Uterus (tissue), 4 donors: ENCODE results near the gene KISS1R. TPM values are rescaled to one million over a fixed set of nuclear protein-coding genes. Genes with fewer than 3 reads are reported as not detected.

Experiments used
- DNase-seq, 2 donors: peaks; one replicate each; pipeline ENCODE4 v3.0.0-alpha.2; 2019 to 2020
- H3K27ac ChIP-seq, 2 donors: fragments of 200-600 bp; sonication (generic); 1 replicate in 1 of 2; 2 replicates in 1 of 2; pipeline ENCODE4 v1.5.1; 2016 to 2018
- H3K27me3 ChIP-seq, 2 donors: fragments of 200-600 bp; sonication (generic); one replicate each; pipeline ENCODE4 v1.5.1; 2018 to 2019; ENCODE audit warnings: control low read depth in 1 of 2
- H3K36me3 ChIP-seq, 2 donors: fragments of 200-600 bp; sonication (generic); one replicate each; pipeline ENCODE4 v1.5.1; 2019; ENCODE audit warnings: control low read depth in 1 of 2
- H3K4me1 ChIP-seq, 2 donors: fragments of 200-600 bp; sonication (generic); one replicate each; pipeline ENCODE4 v1.5.1; 2018 to 2019; ENCODE audit warnings: control low read depth in 1 of 2
- H3K4me3 ChIP-seq, 2 donors: fragments of 200-600 bp; sonication (generic); 1 replicate in 1 of 2; 2 replicates in 1 of 2; pipeline ENCODE4 v1.5.1; 2018 to 2019; ENCODE audit warnings: mild to moderate bottlenecking in 1 of 2
- H3K9me3 ChIP-seq, 2 donors: fragments of 200-600 bp; sonication (generic); one replicate each; pipeline ENCODE4 v1.5.1; 2019; ENCODE audit warnings: control low read depth in 1 of 2
- POLR2A ChIP-seq, 2 donors: fragments of 450-650 bp; IDR thresholded peaks; one replicate each; pipeline ENCODE4 v1.6.1; 2016; ENCODE audit warnings: antibody characterized with exemption in 2 of 2, mild to moderate bottlenecking in 1 of 2, moderate library complexity in 1 of 2
- intact Hi-C: fragments of 100-400 bp; cut with DNase I; formaldehyde crosslinking; loops from one replicate; pipeline ENCODE4 v1.15.1; 2023; ENCODE audit warnings: low total_unique reads
- total RNA-seq, 4 donors: library from RNA; depleted of rRNA in 3 of 4; stranded (reverse); fragments of >200 nt in 3 of 4; gene quantifications; one replicate each; pipeline versions ENCODE4 v1.1.0 to v1.2.4, GENCODE V29; 2014 to 2023
- TF ChIP-seq, protein P1 (sequence below), 4 experiments: fragments of 200-600 bp in 2 of 4; fragments of 450-650 bp in 2 of 4; sonication (generic) in 2 of 4; IDR thresholded peaks; one replicate each; pipeline ENCODE4 v1.5.1; 2016 to 2019; ENCODE audit warnings: antibody characterized with exemption in 4 of 4, mild to moderate bottlenecking in 2 of 4, moderate library complexity in 1 of 4
- donor health status: DM: yes; HTN: yes; CAD: no.

Gene KISS1R
- total RNA-seq, 4 donors from 2014 or later: 0.14 TPM; not detected in 3

DNA sequence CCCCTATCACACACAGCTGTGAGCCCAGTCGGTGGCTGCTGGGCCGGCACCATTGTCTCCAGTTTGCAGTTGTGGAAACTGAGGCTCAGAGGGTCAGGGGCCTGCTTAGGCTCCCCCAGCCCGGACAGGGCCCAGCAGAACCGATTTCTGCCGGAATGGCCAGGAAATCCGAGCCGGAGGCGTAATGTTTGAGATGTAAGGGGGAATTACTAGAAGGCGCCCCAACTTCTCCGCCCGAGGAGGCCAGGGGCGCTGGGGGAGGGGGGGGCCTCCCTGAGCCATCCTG is 962 bp downstream of the KISS1R start:
- H3K27me3 ChIP-seq: peaks cover 16 to 36% of the 10 kb centered on the region in 2 donors
- DNase-seq: no peak
- H3K36me3 ChIP-seq: no peaks in the 10 kb centered on the region
- no peaks in the 10 kb centered on the region for H3K9me3 ChIP-seq
- peaks cover 0 to 38% of the 10 kb centered on the region in 2 donors for H3K4me1 ChIP-seq
- H3K27ac ChIP-seq: no peak overlapping the region
- no peak overlapping the region for H3K4me3 ChIP-seq
- intact Hi-C loops: loop anchor here (5.0 kb wide), 1 partner anchor 51 kb away; no protein-coding TSS in a partner anchor
- no peak for TF ChIP-seq POLR2A (IDR thresholded peaks at IDR 0.05)
- TF ChIP-seq, protein P1, sequence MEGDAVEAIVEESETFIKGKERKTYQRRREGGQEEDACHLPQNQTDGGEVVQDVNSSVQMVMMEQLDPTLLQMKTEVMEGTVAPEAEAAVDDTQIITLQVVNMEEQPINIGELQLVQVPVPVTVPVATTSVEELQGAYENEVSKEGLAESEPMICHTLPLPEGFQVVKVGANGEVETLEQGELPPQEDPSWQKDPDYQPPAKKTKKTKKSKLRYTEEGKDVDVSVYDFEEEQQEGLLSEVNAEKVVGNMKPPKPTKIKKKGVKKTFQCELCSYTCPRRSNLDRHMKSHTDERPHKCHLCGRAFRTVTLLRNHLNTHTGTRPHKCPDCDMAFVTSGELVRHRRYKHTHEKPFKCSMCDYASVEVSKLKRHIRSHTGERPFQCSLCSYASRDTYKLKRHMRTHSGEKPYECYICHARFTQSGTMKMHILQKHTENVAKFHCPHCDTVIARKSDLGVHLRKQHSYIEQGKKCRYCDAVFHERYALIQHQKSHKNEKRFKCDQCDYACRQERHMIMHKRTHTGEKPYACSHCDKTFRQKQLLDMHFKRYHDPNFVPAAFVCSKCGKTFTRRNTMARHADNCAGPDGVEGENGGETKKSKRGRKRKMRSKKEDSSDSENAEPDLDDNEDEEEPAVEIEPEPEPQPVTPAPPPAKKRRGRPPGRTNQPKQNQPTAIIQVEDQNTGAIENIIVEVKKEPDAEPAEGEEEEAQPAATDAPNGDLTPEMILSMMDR (IDR thresholded peaks at IDR 0.05): no peak

DNA sequence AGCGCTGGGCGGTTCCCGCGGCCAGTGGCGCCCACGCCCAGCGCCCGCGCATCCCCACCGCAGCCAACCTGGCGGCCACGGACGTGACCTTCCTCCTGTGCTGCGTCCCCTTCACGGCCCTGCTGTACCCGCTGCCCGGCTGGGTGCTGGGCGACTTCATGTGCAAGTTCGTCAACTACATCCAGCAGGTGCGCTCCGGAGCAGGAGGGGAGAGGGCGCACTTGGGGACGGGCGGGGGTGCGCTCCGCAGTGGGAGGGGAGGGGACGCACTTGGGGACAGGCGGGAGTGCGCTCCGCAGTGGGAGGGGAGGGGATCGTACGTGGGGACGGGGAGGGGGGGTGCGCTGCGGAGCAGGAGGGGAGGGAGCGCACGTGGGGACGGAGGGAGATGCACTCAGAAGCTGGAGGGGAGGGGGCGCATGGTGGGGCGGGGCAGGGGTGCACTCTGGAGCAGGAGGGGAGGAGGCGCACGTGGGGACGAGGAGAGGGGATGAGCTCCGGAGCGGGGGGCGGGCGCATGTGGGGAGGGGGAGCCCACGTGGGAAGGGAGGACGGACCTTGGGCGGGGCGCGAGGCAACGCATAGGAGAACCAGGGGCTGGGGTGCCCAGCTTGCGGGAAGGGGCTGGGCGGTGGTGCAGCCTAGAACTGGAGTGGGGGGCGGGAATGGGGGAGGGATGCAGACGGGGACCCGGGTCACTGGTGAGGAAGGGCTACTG is 1.5 kb downstream of the KISS1R start:
- no peak overlapping the region for H3K4me3 ChIP-seq
- intact Hi-C loops: loop anchor here (5.0 kb wide), 1 partner anchor 51 kb away; no protein-coding TSS in a partner anchor

DNA sequence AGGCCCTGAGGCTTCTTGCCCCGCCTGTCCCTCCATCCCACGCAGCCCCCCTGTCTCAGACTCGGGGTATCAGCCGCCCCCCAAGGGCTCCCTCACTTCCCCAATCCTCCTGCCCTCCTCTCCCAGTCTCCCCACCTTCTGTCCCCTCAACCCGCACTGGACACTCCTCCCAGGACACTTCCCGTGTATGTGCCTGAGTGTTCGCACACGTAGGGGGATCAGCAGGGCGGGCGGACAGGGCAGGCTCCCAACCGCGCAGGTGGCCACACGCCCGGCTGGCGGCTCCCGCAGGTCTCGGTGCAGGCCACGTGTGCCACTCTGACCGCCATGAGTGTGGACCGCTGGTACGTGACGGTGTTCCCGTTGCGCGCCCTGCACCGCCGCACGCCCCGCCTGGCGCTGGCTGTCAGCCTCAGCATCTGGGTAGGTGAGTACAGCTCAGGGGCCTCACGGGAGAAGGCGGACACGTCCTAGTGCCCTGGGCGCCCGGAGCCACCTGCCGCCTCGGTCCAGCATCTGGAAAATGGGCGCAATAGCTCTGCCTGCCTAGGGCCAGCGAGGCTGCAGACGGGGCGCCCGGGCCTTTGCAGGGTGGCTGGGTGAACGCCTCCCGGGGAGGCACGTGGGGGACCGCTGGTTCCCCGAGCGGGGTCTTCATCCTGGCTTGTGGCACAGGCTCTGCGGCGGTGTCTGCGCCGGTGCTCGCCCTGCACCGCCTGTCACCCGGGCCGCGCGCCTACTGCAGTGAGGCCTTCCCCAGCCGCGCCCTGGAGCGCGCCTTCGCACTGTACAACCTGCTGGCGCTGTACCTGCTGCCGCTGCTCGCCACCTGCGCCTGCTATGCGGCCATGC is 2.3 kb downstream of the KISS1R start:
- no peak overlapping the region for H3K27ac ChIP-seq
- no peaks in the 10 kb centered on the region for H3K9me3 ChIP-seq
- TF ChIP-seq, protein P1 (IDR thresholded peaks at IDR 0.05): no peak
- no peak for TF ChIP-seq POLR2A (IDR thresholded peaks at IDR 0.05)
- no peak for DNase-seq
- peaks cover 16 to 36% of the 10 kb centered on the region in 2 donors for H3K27me3 ChIP-seq
- intact Hi-C loops: loop anchor here (5.0 to 10.0 kb wide), 3 partner anchors 52 to 185 kb away; partner anchors contain the start of gene GPX4
- no peaks in the 10 kb centered on the region for H3K36me3 ChIP-seq
- peaks cover 0 to 35% of the 10 kb centered on the region in 2 donors for H3K4me1 ChIP-seq
- H3K4me3 ChIP-seq: no peak overlapping the region

More for the DNA sequence above, 1.5 kb downstream of the KISS1R start:
- Histone ChIP-seq H3K9me3 (no peaks in the 10 kb centered on the region), H3K27me3 (peaks cover 16 to 36% of the 10 kb centered on the region in 2 donors), H3K27ac (no peak overlapping the region), H3K36me3 (no peaks in the 10 kb centered on the region), H3K4me1 (peaks cover 0 to 36% of the 10 kb centered on the region in 2 donors)
- no peak for TF ChIP-seq POLR2A (IDR thresholded peaks at IDR 0.05)
- TF ChIP-seq, protein P1 (IDR thresholded peaks at IDR 0.05): no peak
- no peak for DNase-seq

DNA sequence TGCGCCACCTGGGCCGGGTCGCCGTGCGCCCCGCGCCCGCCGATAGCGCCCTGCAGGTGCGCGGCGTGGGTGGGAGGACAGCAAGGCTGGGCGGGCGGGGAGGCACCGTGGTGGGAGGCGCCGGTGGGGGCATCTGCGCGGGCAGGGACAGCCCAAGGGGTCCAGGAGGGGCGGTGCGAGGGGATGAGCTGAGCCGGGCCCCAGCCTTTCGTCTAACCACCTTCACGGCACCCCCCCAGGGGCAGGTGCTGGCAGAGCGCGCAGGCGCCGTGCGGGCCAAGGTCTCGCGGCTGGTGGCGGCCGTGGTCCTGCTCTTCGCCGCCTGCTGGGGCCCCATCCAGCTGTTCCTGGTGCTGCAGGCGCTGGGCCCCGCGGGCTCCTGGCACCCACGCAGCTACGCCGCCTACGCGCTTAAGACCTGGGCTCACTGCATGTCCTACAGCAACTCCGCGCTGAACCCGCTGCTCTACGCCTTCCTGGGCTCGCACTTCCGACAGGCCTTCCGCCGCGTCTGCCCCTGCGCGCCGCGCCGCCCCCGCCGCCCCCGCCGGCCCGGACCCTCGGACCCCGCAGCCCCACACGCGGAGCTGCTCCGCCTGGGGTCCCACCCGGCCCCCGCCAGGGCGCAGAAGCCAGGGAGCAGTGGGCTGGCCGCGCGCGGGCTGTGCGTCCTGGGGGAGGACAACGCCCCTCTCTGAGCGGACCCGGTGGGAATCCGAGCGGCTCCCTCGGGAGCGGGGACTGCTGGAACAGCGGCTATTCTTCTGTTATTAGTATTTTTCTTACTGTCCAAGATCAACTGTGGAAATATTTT is 3.1 kb downstream of the KISS1R start:
- DNase-seq: no peak
- H3K36me3 ChIP-seq: no peaks in the 10 kb centered on the region
- intact Hi-C loops: loop anchor here (10.0 kb wide), 2 partner anchors 155 to 185 kb away; partner anchors contain the start of gene GPX4
- H3K27me3 ChIP-seq: peaks cover 16 to 36% of the 10 kb centered on the region in 2 donors
- H3K4me3 ChIP-seq: no peak overlapping the region
- H3K4me1 ChIP-seq: peaks cover 0 to 40% of the 10 kb centered on the region in 2 donors
- no peak overlapping the region for H3K27ac ChIP-seq
- TF ChIP-seq POLR2A (IDR thresholded peaks at IDR 0.05): no peak
- TF ChIP-seq, protein P1 (IDR thresholded peaks at IDR 0.05): no peak
- no peaks in the 10 kb centered on the region for H3K9me3 ChIP-seq
